GM12878 (cell line): ENCODE data around the gene CCDC47. TPM values are rescaled to one million over a fixed set of nuclear protein-coding genes. Genes with fewer than 3 reads are reported as not detected.

Experiments used
- BCL3 ChIP-seq: IDR thresholded peaks from 2 replicates; pipeline ENCODE4 v1.6.1; 2011; ENCODE audit warnings: borderline replicate concordance, low read depth, mild to moderate bottlenecking, moderate library complexity, low read length; ENCODE audit not compliant: insufficient read depth, poor library complexity, severe bottlenecking
- E4F1 ChIP-seq: fragments of 450-650 bp; IDR thresholded peaks from 2 replicates; pipeline ENCODE4 v1.6.1; 2018; ENCODE audit warnings: borderline replicate concordance, mild to moderate bottlenecking; ENCODE audit not compliant: partially characterized antibody
- EED ChIP-seq: sonication (generic); IDR thresholded peaks from 2 replicates; pipeline ENCODE4 v1.6.1; 2016; ENCODE audit warnings: antibody characterized with exemption, low read depth
- ELK1 ChIP-seq: IDR thresholded peaks from 2 replicates; pipeline ENCODE4 v1.6.1; 2012; ENCODE audit warnings: low read depth, low read length, improper control_type of control experiment
- EZH2 ChIP-seq: IDR thresholded peaks from 2 replicates; pipeline ENCODE4 v1.6.1; 2012; ENCODE audit warnings: low read depth, mild to moderate bottlenecking, control low read depth, inconsistent platforms, low read length, borderline replicate concordance; ENCODE audit not compliant: control insufficient read depth
- NRF1 ChIP-seq: conservative IDR thresholded peaks from 2 replicates; pipeline ENCODE4 v1.6.1; 2011; ENCODE audit warnings: mild to moderate bottlenecking, low read depth, low read length, improper control_type of control experiment
- POLR2AphosphoS5 ChIP-seq: IDR thresholded peaks from 2 replicates; pipeline ENCODE4 v1.6.1; 2011; ENCODE audit warnings: mild to moderate bottlenecking, low read length, inconsistent platforms
- RBBP5 ChIP-seq: fragments of 200-600 bp; sonication (generic); conservative IDR thresholded peaks from 2 replicates; pipeline ENCODE4 v1.6.1; 2016
- SMARCA5 ChIP-seq: fragments of 450-650 bp; IDR thresholded peaks from 2 replicates; pipeline ENCODE4 v1.6.1; 2017; ENCODE audit warnings: mild to moderate bottlenecking
- SPI1 ChIP-seq: IDR thresholded peaks from 2 replicates; pipeline ENCODE4 v1.6.1; 2011; ENCODE audit warnings: low read depth, mild to moderate bottlenecking, low read length, moderate library complexity, borderline replicate concordance; ENCODE audit not compliant: insufficient read depth
- YY1 ChIP-seq: IDR thresholded peaks from 2 replicates; pipeline ENCODE4 v1.6.1; 2011; ENCODE audit warnings: low read depth, mild to moderate bottlenecking, low read length
- ZBED1 ChIP-seq: IDR thresholded peaks from 2 replicates; pipeline ENCODE4 v1.6.1; 2016; ENCODE audit warnings: borderline replicate concordance
- ZSCAN29 ChIP-seq: fragments of 450-650 bp; IDR thresholded peaks from 2 replicates; pipeline ENCODE4 v1.6.1; 2017; ENCODE audit warnings: mild to moderate bottlenecking, moderate library complexity
- polyA plus RNA-seq, 11 experiments: library from polyadenylated mRNA; depleted of rRNA in 4 of 11; unstranded in 6 of 11; stranded (reverse) in 5 of 11; fragments of >200 nt; fragmentation: Nextera tagmentation in 4 of 11; fragmentation: Illumina TruSeq in 1 of 11; extraction: Ambion mirVana in 4 of 11; extraction: Trizol in 1 of 11; gene quantifications; 1 replicate in 1 of 11; 2 replicates in 10 of 11; pipeline versions ENCODE4 v1.2.1 to v1.2.3, GENCODE V29; 2011 to 2016; ENCODE audit warnings: inconsistent platforms in 2 of 11, missing spikeins in 2 of 11, low read depth in 1 of 11
- total RNA-seq, 4 experiments: library from RNA; depleted of rRNA in 3 of 4; stranded (reverse); fragments of >200 nt in 3 of 4; fragmentation: Illumina TruSeq in 1 of 4; extraction: Trizol in 1 of 4; gene quantifications; 2 replicates each; pipeline versions ENCODE4 v1.2.1 to v1.2.3, GENCODE V29; 2013 to 2021
- TF ChIP-seq, protein P1 (sequence below): fragments of 450-650 bp; IDR thresholded peaks from 2 replicates; pipeline ENCODE4 v1.6.1; 2017; ENCODE audit warnings: low read depth, mild to moderate bottlenecking, moderate library complexity
- TF ChIP-seq, protein P2 (sequence below): fragments of 450-650 bp; formaldehyde crosslinking; IDR thresholded peaks from 2 replicates; pipeline ENCODE4 v1.5.0; 2022; ENCODE audit warnings: mild to moderate bottlenecking, missing genetic modification characterization

CCDC47 gene
- total and polyA plus RNA-seq, 10 of the 15 experiments (the other 5 are each of a cell fraction or from before 2014, with no cell fraction given), result 13.6 to 81.4 (median 58.9) TPM

DNA sequence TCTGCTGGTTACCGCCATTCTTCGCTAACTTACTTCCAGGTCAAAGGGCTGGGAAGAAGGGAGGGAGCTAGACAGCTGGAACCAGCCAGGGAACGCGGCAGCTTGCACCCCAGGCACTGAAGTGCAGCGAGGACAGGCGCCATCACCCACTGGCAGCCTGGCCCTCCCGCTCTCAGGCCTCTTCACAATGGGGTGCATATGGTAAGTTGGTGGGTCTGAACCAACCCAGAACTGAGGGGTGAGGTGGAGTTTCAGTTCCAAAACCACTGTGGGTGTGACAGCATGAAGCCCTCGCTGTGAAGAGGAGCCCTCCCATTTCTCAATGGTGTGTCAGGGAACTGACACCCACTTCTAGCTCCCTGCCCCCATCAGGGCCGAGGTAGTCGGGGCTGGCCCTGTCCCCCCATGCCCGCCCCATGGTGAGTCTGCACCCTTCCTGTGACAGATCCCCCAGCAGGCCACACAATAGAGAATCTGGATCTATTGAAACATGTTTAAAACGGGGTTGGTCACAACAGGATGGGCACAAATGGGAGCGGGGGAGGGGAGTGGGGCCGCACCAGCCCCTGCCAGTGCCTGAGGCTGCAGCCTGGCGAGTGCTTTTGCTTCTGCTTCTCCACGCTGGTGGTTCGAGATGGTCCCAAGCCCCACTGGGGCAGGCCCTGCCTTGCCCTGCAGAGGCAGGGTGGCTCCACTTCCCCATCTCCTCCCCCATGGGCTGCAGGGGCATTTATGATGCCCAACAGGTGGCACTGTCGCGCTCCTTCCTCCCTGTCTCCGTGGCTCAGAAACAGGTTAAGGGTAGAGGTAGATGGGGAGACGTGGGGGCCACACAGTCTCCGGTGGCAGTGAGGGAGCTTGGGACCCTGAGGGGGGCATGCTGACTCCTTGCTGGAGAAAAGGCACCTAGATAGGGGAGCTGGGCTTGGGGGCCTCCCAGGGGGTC is 75.8 kb downstream of the CCDC47 start (continued):
- TF ChIP-seq EED (peak; percentile 4; the same call in 1 of the 2 replicates), SPI1 (peak; percentile 86), YY1 (peak; percentile 55), NRF1 (no peak), ZBED1 (peak; percentile 39; the same call in 1 of the 2 replicates), POLR2AphosphoS5 (peak; percentile 88), ELK1 (0 out of 2 replicates have a peak, but pooled peaks have one; percentile 17), BCL3 (peak; percentile 59), EZH2 (no peak), E4F1 (no peak), SMARCA5 (peak; percentile 97), ZSCAN29 (no peak), RBBP5 (no peak)
- TF ChIP-seq, protein P1, sequence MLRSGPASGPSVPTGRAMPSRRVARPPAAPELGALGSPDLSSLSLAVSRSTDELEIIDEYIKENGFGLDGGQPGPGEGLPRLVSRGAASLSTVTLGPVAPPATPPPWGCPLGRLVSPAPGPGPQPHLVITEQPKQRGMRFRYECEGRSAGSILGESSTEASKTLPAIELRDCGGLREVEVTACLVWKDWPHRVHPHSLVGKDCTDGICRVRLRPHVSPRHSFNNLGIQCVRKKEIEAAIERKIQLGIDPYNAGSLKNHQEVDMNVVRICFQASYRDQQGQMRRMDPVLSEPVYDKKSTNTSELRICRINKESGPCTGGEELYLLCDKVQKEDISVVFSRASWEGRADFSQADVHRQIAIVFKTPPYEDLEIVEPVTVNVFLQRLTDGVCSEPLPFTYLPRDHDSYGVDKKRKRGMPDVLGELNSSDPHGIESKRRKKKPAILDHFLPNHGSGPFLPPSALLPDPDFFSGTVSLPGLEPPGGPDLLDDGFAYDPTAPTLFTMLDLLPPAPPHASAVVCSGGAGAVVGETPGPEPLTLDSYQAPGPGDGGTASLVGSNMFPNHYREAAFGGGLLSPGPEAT, result no peak
- TF ChIP-seq, protein P2, sequence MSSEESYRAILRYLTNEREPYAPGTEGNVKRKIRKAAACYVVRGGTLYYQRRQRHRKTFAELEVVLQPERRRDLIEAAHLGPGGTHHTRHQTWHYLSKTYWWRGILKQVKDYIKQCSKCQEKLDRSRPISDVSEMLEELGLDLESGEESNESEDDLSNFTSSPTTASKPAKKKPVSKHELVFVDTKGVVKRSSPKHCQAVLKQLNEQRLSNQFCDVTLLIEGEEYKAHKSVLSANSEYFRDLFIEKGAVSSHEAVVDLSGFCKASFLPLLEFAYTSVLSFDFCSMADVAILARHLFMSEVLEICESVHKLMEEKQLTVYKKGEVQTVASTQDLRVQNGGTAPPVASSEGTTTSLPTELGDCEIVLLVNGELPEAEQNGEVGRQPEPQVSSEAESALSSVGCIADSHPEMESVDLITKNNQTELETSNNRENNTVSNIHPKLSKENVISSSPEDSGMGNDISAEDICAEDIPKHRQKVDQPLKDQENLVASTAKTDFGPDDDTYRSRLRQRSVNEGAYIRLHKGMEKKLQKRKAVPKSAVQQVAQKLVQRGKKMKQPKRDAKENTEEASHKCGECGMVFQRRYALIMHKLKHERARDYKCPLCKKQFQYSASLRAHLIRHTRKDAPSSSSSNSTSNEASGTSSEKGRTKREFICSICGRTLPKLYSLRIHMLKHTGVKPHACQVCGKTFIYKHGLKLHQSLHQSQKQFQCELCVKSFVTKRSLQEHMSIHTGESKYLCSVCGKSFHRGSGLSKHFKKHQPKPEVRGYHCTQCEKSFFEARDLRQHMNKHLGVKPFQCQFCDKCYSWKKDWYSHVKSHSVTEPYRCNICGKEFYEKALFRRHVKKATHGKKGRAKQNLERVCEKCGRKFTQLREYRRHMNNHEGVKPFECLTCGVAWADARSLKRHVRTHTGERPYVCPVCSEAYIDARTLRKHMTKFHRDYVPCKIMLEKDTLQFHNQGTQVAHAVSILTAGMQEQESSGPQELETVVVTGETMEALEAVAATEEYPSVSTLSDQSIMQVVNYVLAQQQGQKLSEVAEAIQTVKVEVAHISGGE (CRISPR knock-in tag), result no peak
